ENCODE results near the gene FLNB. TPM values are rescaled to one million over a fixed set of nuclear protein-coding genes. Genes with fewer than 3 reads are reported as not detected.

Gene FLNB
- total and polyA plus RNA-seq, 2 of the 13 experiments (the other 11 are each of a cell fraction or from before 2014, with no cell fraction given), result 106 to 130 TPM

- no peak for TF ChIP-seq ZNF432 (CRISPR knock-in tag; IDR thresholded peaks at IDR 0.05; ENCODE audit: borderline replicate concordance)
- peak; percentile 81 for TF ChIP-seq DRAP1 (CRISPR knock-in tag; IDR thresholded peaks at IDR 0.05)
- no peak for TF ChIP-seq POLR2AphosphoS5 (IDR thresholded peaks at IDR 0.05; ENCODE audit: low read depth, low read length)
- peak; percentile 84 for TF ChIP-seq ZGPAT (CRISPR knock-in tag; IDR thresholded peaks at IDR 0.05)
- TF ChIP-seq HES4 (CRISPR knock-in tag; IDR thresholded peaks at IDR 0.05; ENCODE audit: borderline replicate concordance), result no peak
- no peak for TF ChIP-seq ZNF619 (CRISPR knock-in tag; IDR thresholded peaks at IDR 0.05)
- TF ChIP-seq ZNF530 (CRISPR knock-in tag; IDR thresholded peaks at IDR 0.05; ENCODE audit: low read depth), result no peak
- TF ChIP-seq AGO1 (IDR thresholded peaks at IDR 0.05; ENCODE audit: low read depth, low read length, poor library complexity, severe bottlenecking), result no peak
- no peak for TF ChIP-seq KIAA2018 (CRISPR knock-in tag; IDR thresholded peaks at IDR 0.05; ENCODE audit: borderline replicate concordance)
- TF ChIP-seq ZNF180 (CRISPR knock-in tag; IDR thresholded peaks at IDR 0.05; ENCODE audit: borderline replicate concordance, low read depth), result no peak
- TF ChIP-seq NR2F6 (IDR thresholded peaks at IDR 0.05), result peak; percentile 69
- TF ChIP-seq NR2F6 (CRISPR knock-in tag; IDR thresholded peaks at IDR 0.05), result peak; percentile 89
- TF ChIP-seq ZNF639 (CRISPR knock-in tag; conservative IDR thresholded peaks at IDR 0.05), result no peak
- no peak for TF ChIP-seq KAT2B (IDR thresholded peaks at IDR 0.05; ENCODE audit: borderline replicate concordance, low read depth, low read length)
- no peak for TF ChIP-seq SMARCC2 (IDR thresholded peaks at IDR 0.05)
- TF ChIP-seq ZBTB38 (CRISPR knock-in tag; IDR thresholded peaks at IDR 0.05), result peak; percentile 85
- peak; percentile 14; the same call in 1 of the 2 replicates for TF ChIP-seq ZNF652 (CRISPR knock-in tag; IDR thresholded peaks at IDR 0.05; ENCODE audit: borderline replicate concordance, low read depth)
- TF ChIP-seq MXI1 (IDR thresholded peaks at IDR 0.05; ENCODE audit: borderline replicate concordance, low read depth, low read length), result peak; percentile 37; the same call in 1 of the 3 replicates
Measured at GRCh38 chr3:58049143-58049785, 41.0 kb downstream of the FLNB start (continued).
